ENCODE results near the gene LCLAT1.

DNA sequence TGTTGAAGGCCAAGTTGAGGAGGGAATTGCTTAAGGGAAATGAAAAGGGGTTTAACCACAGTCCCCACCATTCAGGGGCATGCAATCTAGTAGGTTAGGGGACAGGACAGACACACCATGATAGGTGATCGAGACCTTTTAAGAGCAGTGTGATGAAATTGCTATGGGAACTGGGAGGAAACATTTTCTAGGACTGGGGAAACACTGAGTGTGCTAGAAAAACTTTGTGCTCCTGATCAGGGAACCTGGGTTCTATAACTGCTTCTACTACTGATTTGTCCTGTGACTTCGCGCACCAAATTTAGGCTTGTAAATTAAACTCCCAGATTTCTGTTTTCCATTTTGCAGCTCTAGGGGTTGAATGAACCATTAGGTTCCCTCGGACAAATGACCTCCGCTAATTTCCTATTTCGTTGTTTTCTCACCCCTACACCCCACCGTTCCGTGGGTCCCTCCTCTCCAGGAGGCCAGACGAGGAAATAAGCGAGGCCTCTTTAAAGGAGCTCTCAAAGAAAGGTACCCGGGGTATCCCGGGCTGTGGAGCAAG is 371 bp upstream of the LCLAT1 start:
- TF ChIP-seq EZH2 (IDR thresholded peaks at IDR 0.05; ENCODE audit: borderline replicate concordance, low read length) = no peak
- TF ChIP-seq, protein P1, sequence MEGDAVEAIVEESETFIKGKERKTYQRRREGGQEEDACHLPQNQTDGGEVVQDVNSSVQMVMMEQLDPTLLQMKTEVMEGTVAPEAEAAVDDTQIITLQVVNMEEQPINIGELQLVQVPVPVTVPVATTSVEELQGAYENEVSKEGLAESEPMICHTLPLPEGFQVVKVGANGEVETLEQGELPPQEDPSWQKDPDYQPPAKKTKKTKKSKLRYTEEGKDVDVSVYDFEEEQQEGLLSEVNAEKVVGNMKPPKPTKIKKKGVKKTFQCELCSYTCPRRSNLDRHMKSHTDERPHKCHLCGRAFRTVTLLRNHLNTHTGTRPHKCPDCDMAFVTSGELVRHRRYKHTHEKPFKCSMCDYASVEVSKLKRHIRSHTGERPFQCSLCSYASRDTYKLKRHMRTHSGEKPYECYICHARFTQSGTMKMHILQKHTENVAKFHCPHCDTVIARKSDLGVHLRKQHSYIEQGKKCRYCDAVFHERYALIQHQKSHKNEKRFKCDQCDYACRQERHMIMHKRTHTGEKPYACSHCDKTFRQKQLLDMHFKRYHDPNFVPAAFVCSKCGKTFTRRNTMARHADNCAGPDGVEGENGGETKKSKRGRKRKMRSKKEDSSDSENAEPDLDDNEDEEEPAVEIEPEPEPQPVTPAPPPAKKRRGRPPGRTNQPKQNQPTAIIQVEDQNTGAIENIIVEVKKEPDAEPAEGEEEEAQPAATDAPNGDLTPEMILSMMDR (conservative IDR thresholded peaks at IDR 0.05 in 1 of 2, IDR thresholded peaks at IDR 0.05 in 1 of 2; ENCODE audit: extremely low read depth in 1 of 2, insufficient read depth in 1 of 2, low read depth in 1 of 2, low read length in 2 of 2) = no peak

All from mammary epithelial cell (primary cell).